K562 (cell line): ENCODE results near the gene DHRS11. TPM values are rescaled to one million over a fixed set of nuclear protein-coding genes. Genes with fewer than 3 reads are reported as not detected.

Source experiments
- BHLHE40 ChIP-seq: IDR thresholded peaks from 2 replicates; pipeline ENCODE4 v1.6.1; 2011; ENCODE audit warnings: low read length, improper control_type of control experiment
- CAMTA2 ChIP-seq: fragments of 250-450 bp; sonication (Bioruptor Pico); conservative IDR thresholded peaks from 2 replicates; pipeline ENCODE4 v1.5.1; 2022
- CBX8 ChIP-seq: fragments of 200-600 bp; sonication (generic); IDR thresholded peaks from 2 replicates; pipeline ENCODE4 v1.6.1; 2012; ENCODE audit warnings: borderline replicate concordance, mixed run types, low read depth, mild to moderate bottlenecking, moderate library complexity, mixed read lengths, low read length, control low read depth, inconsistent platforms; ENCODE audit not compliant: poor library complexity, severe bottlenecking; ENCODE audit errors: extremely low read depth
- CHD4 ChIP-seq: fragments of 200-600 bp; sonication (generic); IDR thresholded peaks from 3 replicates; pipeline ENCODE4 v1.6.1; 2012; ENCODE audit warnings: low read depth, mild to moderate bottlenecking, mixed read lengths, low read length, inconsistent platforms; ENCODE audit not compliant: insufficient read depth, insufficient replicate concordance, poor library complexity, severe bottlenecking
- GATAD2A ChIP-seq: fragments of 450-650 bp; IDR thresholded peaks from 2 replicates; pipeline ENCODE4 v1.6.1; 2017
- GTF2F1 ChIP-seq: IDR thresholded peaks from 2 replicates; pipeline ENCODE4 v1.6.1; 2011; ENCODE audit warnings: low read depth, low read length, improper control_type of control experiment
- MBD2 ChIP-seq: sonication (generic); IDR thresholded peaks from 2 replicates; pipeline ENCODE4 v1.6.1; 2016; ENCODE audit warnings: low read depth, borderline replicate concordance
- NCOA4 ChIP-seq: fragments of 450-650 bp; IDR thresholded peaks from 2 replicates; pipeline ENCODE4 v1.6.1; 2018; ENCODE audit warnings: mild to moderate bottlenecking; ENCODE audit not compliant: partially characterized antibody
- SREBF1 ChIP-seq: fragments of 150-350 bp; IDR thresholded peaks from 2 replicates; pipeline ENCODE4 v1.6.1; 2014; ENCODE audit warnings: antibody characterized with exemption, low read depth, low read length, borderline replicate concordance
- ZNF589 ChIP-seq: fragments of 200-800 bp; sonication (Bioruptor generic); IDR thresholded peaks from 2 replicates; pipeline ENCODE4 v1.6.1; 2016; ENCODE audit warnings: low read depth, missing genetic modification characterization, missing compliant biosample characterization
- ZNF780A ChIP-seq: fragments of 250-450 bp; sonication (Bioruptor Pico); IDR thresholded peaks from 2 replicates; pipeline ENCODE4 v1.5.0; 2021; ENCODE audit warnings: mild to moderate bottlenecking
- polyA plus RNA-seq, 8 experiments: library from polyadenylated mRNA; depleted of rRNA in 4 of 8; stranded (reverse) in 5 of 8; unstranded in 3 of 8; fragments of >200 nt; fragmentation: Nextera tagmentation in 2 of 8; fragmentation: Illumina TruSeq in 1 of 8; extraction: Ambion mirVana in 2 of 8; extraction: Trizol in 1 of 8; gene quantifications; 2 replicates each; pipeline versions ENCODE4 v1.2.1 to v1.2.3, GENCODE V29; 2011 to 2014; ENCODE audit warnings: inconsistent platforms in 1 of 8, missing spikeins in 1 of 8
- total RNA-seq, 7 experiments: library from RNA; depleted of rRNA in 6 of 7; stranded (reverse); fragments of >200 nt in 6 of 7; fragmentation: Illumina TruSeq in 2 of 7; extraction: Trizol in 2 of 7; gene quantifications; 2 replicates each; pipeline versions ENCODE4 v1.2.1 to v1.2.3, GENCODE V29; 2011 to 2021; ENCODE audit warnings: low replicate concordance in 1 of 7
- TF ChIP-seq, protein P1 (sequence below): fragments of 250-450 bp; sonication (Bioruptor Pico); IDR thresholded peaks from 2 replicates; pipeline ENCODE4 v1.9.0; 2021; ENCODE audit warnings: mild to moderate bottlenecking, inconsistent platforms
- TF ChIP-seq, protein P2 (sequence below): fragments of 450-650 bp; IDR thresholded peaks from 2 replicates; pipeline ENCODE4 v1.6.1; 2018; ENCODE audit warnings: mild to moderate bottlenecking, low read depth; ENCODE audit not compliant: partially characterized antibody
- TF ChIP-seq, protein P3 (sequence below): sonication (generic); formaldehyde crosslinking; IDR thresholded peaks from 2 replicates; pipeline ENCODE4 v1.5.0; 2020; ENCODE audit warnings: missing genetic modification reagents

Gene DHRS11
- total and polyA plus RNA-seq, 9 of the 15 experiments (the other 6 are each of a cell fraction or from before 2014, with no cell fraction given), result 15.2 to 123 (median 59.8) TPM

DNA sequence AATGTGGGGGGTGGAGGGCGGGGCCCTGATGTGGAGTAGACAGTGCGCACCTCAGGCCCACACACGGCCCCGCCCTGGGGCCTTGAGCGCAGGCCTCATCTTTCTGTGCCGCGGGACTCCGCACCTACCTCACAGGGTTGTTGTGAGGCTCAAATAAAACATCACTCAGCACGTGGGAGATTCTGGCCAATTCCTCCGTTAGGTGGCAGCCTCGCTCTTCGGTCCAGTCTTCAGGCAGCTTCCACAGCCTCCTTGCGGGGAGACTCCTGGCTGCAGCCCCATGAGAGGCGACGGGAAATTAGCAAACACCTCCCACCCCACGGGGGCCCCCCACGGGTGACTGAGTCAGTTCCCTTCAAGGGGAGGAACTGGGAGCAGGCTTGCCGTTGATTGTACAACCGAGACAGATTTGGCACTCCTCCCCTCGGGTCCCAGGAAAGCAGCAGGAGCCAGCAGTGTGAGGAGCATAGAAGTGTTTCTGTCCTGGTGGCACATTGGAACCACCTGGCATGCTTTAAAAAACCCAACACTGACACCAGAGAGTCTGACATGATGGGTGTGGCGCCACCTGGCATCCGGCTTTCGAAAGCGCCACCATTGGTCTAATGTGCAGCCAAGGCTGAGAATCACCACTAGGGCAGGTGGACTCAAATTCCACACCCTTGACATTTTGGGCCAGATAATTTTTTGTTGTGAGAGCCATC lies 17.3 kb downstream of the DHRS11 start (continued):
- TF ChIP-seq GTF2F1 (0 out of 2 replicates have a peak, but pooled peaks have one; percentile 8), MBD2 (no peak), ZNF780A (CRISPR knock-in tag) (no peak), CAMTA2 (CRISPR knock-in tag) (no peak), GATAD2A (peak; percentile 42; the same call in 1 of the 2 replicates), SREBF1 (no peak), ZNF589 (CRISPR knock-in tag) (no peak), BHLHE40 (peak; percentile 84), CBX8 (no peak), NCOA4 (no peak), CHD4 (no peak)
- TF ChIP-seq, protein P1, sequence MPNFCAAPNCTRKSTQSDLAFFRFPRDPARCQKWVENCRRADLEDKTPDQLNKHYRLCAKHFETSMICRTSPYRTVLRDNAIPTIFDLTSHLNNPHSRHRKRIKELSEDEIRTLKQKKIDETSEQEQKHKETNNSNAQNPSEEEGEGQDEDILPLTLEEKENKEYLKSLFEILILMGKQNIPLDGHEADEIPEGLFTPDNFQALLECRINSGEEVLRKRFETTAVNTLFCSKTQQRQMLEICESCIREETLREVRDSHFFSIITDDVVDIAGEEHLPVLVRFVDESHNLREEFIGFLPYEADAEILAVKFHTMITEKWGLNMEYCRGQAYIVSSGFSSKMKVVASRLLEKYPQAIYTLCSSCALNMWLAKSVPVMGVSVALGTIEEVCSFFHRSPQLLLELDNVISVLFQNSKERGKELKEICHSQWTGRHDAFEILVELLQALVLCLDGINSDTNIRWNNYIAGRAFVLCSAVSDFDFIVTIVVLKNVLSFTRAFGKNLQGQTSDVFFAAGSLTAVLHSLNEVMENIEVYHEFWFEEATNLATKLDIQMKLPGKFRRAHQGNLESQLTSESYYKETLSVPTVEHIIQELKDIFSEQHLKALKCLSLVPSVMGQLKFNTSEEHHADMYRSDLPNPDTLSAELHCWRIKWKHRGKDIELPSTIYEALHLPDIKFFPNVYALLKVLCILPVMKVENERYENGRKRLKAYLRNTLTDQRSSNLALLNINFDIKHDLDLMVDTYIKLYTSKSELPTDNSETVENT, result 0 out of 2 replicates have a peak, but pooled peaks have one; percentile 26
- TF ChIP-seq, protein P2, sequence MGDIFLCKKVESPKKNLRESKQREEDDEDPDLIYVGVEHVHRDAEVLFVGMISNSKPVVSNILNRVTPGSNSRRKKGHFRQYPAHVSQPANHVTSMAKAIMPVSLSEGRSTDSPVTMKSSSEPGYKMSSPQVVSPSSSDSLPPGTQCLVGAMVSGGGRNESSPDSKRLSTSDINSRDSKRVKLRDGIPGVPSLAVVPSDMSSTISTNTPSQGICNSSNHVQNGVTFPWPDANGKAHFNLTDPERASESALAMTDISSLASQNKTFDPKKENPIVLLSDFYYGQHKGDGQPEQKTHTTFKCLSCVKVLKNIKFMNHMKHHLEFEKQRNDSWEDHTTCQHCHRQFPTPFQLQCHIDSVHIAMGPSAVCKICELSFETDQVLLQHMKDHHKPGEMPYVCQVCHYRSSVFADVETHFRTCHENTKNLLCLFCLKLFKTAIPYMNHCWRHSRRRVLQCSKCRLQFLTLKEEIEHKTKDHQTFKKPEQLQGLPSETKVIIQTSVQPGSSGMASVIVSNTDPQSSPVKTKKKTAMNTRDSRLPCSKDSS, result no peak
- TF ChIP-seq, protein P3, sequence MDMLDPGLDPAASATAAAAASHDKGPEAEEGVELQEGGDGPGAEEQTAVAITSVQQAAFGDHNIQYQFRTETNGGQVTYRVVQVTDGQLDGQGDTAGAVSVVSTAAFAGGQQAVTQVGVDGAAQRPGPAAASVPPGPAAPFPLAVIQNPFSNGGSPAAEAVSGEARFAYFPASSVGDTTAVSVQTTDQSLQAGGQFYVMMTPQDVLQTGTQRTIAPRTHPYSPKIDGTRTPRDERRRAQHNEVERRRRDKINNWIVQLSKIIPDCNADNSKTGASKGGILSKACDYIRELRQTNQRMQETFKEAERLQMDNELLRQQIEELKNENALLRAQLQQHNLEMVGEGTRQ (CRISPR knock-in tag), result peak; percentile 71
